GM19193 (cell line): ENCODE data around the gene CCDC157.

Experiments
- POLR2A ChIP-seq: IDR thresholded peaks from 4 replicates; pipeline ENCODE4 v1.6.1; 2011; ENCODE audit not compliant: insufficient read depth, insufficient read length; ENCODE audit errors: extremely low read depth

CCDC157 gene

GRCh38 chr22:30411780-30412179 lies 55.0 kb downstream of the CCDC157 start:
- no peak for TF ChIP-seq POLR2A

GRCh38 chr22:30413001-30413400 lies 56.2 kb downstream of the CCDC157 start:
- TF ChIP-seq POLR2A: no peak

GRCh38 chr22:30413745-30414524 lies 57.1 kb downstream of the CCDC157 start:
- no peak for TF ChIP-seq POLR2A

- TF ChIP-seq POLR2A: no peak
Observed at GRCh38 chr22:30414525-30415047, 57.8 kb downstream of the CCDC157 start.

GRCh38 chr22:30416403-30416802 lies 59.6 kb downstream of the CCDC157 start:
- no peak for TF ChIP-seq POLR2A

- TF ChIP-seq POLR2A: no peak
Observed at GRCh38 chr22:30416837-30417236, 60.0 kb downstream of the CCDC157 start.

GRCh38 chr22:30420347-30421125 lies 63.7 kb downstream of the CCDC157 start:
- TF ChIP-seq POLR2A: no peak

GRCh38 chr22:30421695-30422480 lies 65.1 kb downstream of the CCDC157 start:
- TF ChIP-seq POLR2A: no peak

- TF ChIP-seq POLR2A: no peak
Observed at GRCh38 chr22:30422481-30423300, 65.9 kb downstream of the CCDC157 start.

- peak; percentile 86 for TF ChIP-seq POLR2A
Observed at GRCh38 chr22:30423301-30423958, 66.6 kb downstream of the CCDC157 start.

GRCh38 chr22:30423959-30424533 lies 67.2 kb downstream of the CCDC157 start:
- TF ChIP-seq POLR2A: peak; percentile 66

GRCh38 chr22:30424534-30425326 lies 67.9 kb downstream of the CCDC157 start:
- no peak for TF ChIP-seq POLR2A

- TF ChIP-seq POLR2A: no peak
Observed at GRCh38 chr22:30425327-30425615, 68.5 kb downstream of the CCDC157 start.

- TF ChIP-seq POLR2A: peak; percentile 67
Observed at GRCh38 chr22:30425616-30426387, 69.0 kb downstream of the CCDC157 start, which contains the start of gene MTFP1. Gene MTFP1, plus strand, starts transcription at chr22:30425768. Its CDS starts 112 bp downstream, at chr22:30425880.
